Cardiac fibroblast (primary cell): Measurements from ENCODE around the gene SMC3.
A peak's percentile ranks its signal among the peaks of the same experiment; 100 is the strongest.
"Not testable (repeated sequence)": the region's sequence is repeated elsewhere in the genome, so short reads cannot be mapped to it uniquely, and the experiment has no call there.

Experiments used
- DNase-seq, 2 donors: peaks; one replicate each; pipeline versions ENCODE4 v3.0.0 to v3.0.0-alpha.2; 2010; ENCODE audit warnings: low read depth in 2 of 2
- H3K4me3 ChIP-seq, 2 donors: replicated peaks in 1 of 2; 1 replicate in 1 of 2; 2 replicates in 1 of 2; pipeline ENCODE4 v1.5.1; 2011; ENCODE audit warnings: low read depth in 2 of 2, low read length in 2 of 2, mild to moderate bottlenecking in 2 of 2, moderate library complexity in 1 of 2
- CTCF ChIP-seq: IDR thresholded peaks from one replicate; pipeline ENCODE4 v1.5.1; 2011; ENCODE audit warnings: low read depth, mild to moderate bottlenecking, low read length, inconsistent platforms

The SMC3 gene

GRCh38 chr10:110637558-110638053 is 70.1 kb downstream of the SMC3 start:
- no peak for DNase-seq
- TF ChIP-seq CTCF = no peak

DNA sequence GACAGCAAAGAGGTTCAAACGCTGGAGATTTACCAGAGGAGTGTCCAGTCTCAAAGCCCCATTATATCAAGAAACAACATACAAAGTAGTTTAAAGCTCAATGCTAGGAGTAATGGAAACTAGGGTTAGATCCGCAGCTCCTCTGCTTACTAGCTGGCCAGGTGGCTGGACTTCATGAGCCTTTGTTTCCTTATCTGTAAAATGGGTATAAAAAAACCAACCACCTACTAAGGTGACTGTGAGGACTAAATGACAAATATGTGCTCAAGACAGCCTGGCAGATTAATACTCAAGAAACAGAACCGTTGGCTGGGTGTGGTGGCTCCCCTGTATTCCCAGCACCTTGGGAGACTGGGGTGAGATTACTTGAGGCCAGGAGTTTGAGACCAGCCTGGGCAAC is 70.8 kb downstream of the SMC3 start:
- DNase-seq = no peak

More at GRCh38 chr10:110637558-110638053, 70.1 kb downstream of the SMC3 start:
- H3K4me3 ChIP-seq = no peak overlapping the region

GRCh38 chr10:110639046-110639445 is 71.6 kb downstream of the SMC3 start:
- not testable (repeated sequence) for DNase-seq

More for the DNA sequence above, 70.8 kb downstream of the SMC3 start:
- no peak for TF ChIP-seq CTCF
- no peak overlapping the region for H3K4me3 ChIP-seq

GRCh38 chr10:110639858-110640257 is 72.4 kb downstream of the SMC3 start:
- not testable (repeated sequence) for H3K4me3 ChIP-seq, DNase-seq

More at GRCh38 chr10:110639046-110639445, 71.6 kb downstream of the SMC3 start:
- not testable (repeated sequence) for H3K4me3 ChIP-seq

GRCh38 chr10:110641256-110641655 is 73.8 kb downstream of the SMC3 start:
- TF ChIP-seq CTCF = no peak
- no peak for DNase-seq
- H3K4me3 ChIP-seq = no peak overlapping the region

DNA sequence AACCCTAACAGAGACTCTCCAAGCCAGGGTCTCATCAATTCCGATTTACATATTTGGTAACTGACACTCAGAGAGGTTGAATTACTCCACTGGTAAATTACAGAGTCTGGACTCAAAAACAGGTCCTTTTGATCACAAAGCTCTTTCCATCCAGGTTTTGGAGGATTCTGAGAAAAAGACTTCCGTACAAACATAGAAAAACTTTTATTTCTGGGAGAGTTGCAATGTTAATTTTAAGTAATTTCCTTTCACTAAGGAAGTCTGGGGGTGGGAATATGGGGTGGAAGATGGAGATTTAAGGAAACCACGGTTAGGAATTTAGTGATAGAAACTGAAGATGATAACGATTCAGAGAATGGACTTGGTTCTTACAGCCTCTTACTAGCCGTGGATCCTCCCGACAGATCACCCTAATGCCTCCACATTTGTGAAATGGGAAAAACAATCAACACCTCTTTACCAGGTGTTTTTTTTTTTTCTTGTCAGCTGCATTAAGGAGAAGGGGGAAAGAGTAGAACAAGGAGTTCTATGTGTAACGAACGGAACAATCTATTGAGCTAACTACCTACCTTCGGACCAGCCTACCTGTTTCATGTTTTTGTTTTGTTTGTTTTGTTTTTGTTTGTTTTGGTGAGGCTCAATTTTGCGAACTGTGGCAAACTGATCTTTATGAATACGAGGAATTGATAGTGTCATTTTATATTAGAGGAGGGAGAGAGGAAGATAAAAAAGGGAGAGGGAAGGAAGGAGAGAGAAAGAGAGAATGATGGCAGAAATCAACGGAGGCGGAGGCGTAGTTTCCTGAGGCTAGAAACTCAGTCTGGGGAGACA is 74.9 kb downstream of the SMC3 start:
- DNase-seq = no peak
- no peak for TF ChIP-seq CTCF
- H3K4me3 ChIP-seq = no peak overlapping the region

DNA sequence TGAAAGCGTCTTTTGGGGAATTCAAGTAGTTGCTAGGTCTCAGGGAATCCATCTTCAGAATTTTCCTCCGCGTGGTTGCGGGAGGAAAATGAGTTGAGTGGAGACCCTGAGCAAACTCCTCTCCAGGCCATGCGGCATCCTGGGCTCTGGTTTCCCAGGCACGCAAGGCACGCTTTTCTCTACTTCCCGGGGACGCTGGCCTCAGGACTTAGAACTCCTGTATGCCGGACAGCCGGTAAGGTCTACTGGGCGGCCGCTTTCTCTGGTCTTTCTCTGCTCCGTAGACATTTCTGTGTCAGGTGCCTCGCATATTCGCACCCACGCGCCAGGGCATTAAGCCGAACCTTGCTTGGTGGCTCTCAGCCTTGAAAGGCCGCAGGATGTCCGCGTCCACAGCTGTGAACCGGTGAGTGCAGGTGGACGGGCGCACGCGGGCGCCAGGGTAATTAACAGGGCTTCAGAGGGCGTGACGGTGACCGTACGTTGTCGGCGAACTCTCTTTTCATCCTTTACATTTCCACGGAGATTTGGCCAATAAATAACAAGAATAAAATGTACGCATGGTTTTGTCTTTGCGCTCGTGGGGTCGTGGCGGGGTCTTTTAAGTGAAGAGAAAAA is 75.6 kb downstream of the SMC3 start:
- no peak for TF ChIP-seq CTCF
- DNase-seq = no peak
- peak overlapping the region; percentile 28 to 60 for H3K4me3 ChIP-seq
